ENCODE data around the gene KRTAP5-10.
"Not testable (repeated sequence)": the region's sequence is repeated elsewhere in the genome, so short reads cannot be mapped to it uniquely, and the experiment has no call there.

KRTAP5-10 gene

DNA sequence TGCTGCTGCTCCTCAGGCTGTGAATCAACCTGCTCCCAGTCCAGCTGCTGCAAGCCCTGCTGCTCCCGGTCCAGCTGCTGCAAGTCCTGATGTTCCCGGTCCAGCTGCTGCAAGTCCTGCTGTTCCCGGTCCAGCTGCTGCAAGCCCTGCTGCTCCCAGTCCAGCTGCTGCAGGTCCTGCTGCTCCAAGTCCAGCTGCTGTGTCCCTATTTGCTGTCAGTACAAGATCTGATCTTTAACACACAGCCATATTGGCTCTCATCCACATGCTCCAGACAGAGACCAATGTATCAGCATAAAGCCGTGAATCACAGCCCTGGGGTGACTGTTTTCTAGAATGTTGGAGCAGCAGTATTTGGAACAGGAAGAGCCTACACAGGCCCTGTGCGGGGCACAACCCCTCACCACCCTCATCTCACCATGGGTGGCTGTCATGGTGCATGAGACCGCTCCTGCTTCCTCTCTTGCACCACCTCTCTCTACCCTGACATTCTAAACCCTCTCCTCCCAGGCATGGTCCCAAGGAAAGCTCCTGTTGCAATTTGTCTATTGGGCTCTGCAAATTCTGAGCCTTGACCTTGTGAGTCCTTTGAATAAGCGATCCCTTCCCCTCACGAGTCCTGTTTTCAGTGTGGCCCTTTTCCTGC, 3.5 kb downstream of the KRTAP5-10 start:
- no peak overlapping the region for H3K4me3 ChIP-seq (replicated peaks; ENCODE audit: insufficient read depth, low read length)
- TF ChIP-seq POLR2AphosphoS5 (IDR thresholded peaks at IDR 0.05; ENCODE audit: low read depth) (no peak), REST (IDR thresholded peaks at IDR 0.05; ENCODE audit: insufficient replicate concordance, low read depth) (no peak), GABPA (IDR thresholded peaks at IDR 0.05; ENCODE audit: low read depth) (no peak)
- TF ChIP-seq, protein P1, sequence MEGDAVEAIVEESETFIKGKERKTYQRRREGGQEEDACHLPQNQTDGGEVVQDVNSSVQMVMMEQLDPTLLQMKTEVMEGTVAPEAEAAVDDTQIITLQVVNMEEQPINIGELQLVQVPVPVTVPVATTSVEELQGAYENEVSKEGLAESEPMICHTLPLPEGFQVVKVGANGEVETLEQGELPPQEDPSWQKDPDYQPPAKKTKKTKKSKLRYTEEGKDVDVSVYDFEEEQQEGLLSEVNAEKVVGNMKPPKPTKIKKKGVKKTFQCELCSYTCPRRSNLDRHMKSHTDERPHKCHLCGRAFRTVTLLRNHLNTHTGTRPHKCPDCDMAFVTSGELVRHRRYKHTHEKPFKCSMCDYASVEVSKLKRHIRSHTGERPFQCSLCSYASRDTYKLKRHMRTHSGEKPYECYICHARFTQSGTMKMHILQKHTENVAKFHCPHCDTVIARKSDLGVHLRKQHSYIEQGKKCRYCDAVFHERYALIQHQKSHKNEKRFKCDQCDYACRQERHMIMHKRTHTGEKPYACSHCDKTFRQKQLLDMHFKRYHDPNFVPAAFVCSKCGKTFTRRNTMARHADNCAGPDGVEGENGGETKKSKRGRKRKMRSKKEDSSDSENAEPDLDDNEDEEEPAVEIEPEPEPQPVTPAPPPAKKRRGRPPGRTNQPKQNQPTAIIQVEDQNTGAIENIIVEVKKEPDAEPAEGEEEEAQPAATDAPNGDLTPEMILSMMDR (IDR thresholded peaks at IDR 0.05; ENCODE audit: insufficient read depth, low read length) = no peak
- H3K27ac ChIP-seq (replicated peaks) = no peak overlapping the region
- no peaks in the 10 kb centered on the region for H3K27me3 ChIP-seq (ENCODE audit: insufficient read depth, poor library complexity, severe bottlenecking)
- DNase-seq (ENCODE audit: low read depth in 1 of 2, low spot score in 1 of 2) = no peak

DNA sequence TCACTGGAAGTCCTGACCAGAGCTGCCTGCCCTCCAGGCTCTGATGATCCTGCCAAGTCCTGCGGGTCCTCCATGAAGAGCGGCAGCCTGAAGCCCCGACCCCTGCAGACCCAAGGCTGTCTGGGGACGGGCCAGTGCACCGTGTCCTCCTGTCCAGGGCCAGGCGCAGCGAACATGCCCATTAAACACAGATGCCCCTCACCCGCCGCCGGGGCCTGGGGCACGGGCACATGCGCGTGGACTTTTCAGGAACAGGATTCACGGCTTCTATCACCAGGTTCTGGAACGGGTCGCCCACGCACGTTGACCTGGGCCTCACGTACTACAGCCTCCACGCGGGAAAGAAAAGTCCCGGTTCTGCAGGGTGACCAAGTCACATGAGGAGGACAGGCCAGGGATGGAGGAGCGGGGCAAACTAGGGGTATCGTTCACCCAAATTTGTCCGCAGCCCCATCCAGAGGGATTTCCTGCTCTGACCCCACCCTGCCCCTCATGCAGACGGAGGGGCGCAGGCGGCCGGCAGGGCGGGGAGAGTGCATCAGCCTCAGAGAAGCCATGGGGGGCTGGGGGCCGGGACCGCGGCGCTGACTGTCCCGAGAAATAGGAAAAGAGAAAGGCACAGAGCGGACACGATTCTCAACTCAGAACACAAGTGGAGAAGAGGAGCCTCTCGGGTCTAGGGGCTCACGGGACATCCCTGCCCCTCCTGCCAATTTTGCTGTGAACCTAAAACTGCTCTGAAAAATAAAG, 5.9 kb downstream of the KRTAP5-10 start:
- H3K27ac ChIP-seq (replicated peaks); DNase-seq (ENCODE audit: low read depth in 1 of 2, low spot score in 1 of 2); H3K4me3 ChIP-seq (replicated peaks; ENCODE audit: insufficient read depth, low read length); H3K27me3 ChIP-seq (ENCODE audit: insufficient read depth, poor library complexity, severe bottlenecking): not testable (repeated sequence)

DNA sequence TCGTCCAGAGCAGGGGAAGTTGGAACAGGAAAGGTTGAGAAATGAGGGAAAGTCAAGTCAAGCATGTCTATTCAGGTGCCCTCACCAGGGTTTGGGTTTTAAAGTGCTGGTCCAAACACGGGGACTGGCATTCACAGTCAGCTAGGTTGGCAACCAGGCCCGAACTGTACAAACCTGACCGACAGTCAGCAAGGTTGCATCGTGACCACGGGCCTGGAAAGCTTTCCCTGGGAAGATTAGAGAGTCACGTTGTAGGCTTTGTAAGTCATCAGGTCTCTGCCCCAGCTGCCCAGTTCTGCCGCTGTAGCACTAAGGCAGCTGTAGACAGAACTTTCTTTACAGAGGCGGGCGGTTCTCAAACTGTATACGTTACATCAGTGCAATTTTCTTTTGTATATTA, 7.4 kb downstream of the KRTAP5-10 start:
- Histone ChIP-seq H3K4me3 (replicated peaks; ENCODE audit: insufficient read depth, low read length) (no peak overlapping the region), H3K27ac (replicated peaks) (no peak overlapping the region), H3K27me3 (ENCODE audit: insufficient read depth, poor library complexity, severe bottlenecking) (no peaks in the 10 kb centered on the region)
- no peak for DNase-seq (ENCODE audit: low read depth in 1 of 2, low spot score in 1 of 2)
- TF ChIP-seq SPI1 (IDR thresholded peaks at IDR 0.05; ENCODE audit: borderline replicate concordance, low read depth) (no peak), GABPA (IDR thresholded peaks at IDR 0.05; ENCODE audit: low read depth) (no peak), POLR2AphosphoS5 (IDR thresholded peaks at IDR 0.05; ENCODE audit: low read depth) (no peak), REST (IDR thresholded peaks at IDR 0.05; ENCODE audit: insufficient replicate concordance, low read depth) (no peak)
- TF ChIP-seq, protein P1 (IDR thresholded peaks at IDR 0.05; ENCODE audit: insufficient read depth, low read length) = no peak

- TF ChIP-seq, protein P1 (IDR thresholded peaks at IDR 0.05; ENCODE audit: insufficient read depth, low read length) = no peak
- TF ChIP-seq REST (IDR thresholded peaks at IDR 0.05; ENCODE audit: insufficient replicate concordance, low read depth) (no peak), POLR2AphosphoS5 (IDR thresholded peaks at IDR 0.05; ENCODE audit: low read depth) (no peak), GABPA (IDR thresholded peaks at IDR 0.05; ENCODE audit: low read depth) (no peak), SPI1 (IDR thresholded peaks at IDR 0.05; ENCODE audit: borderline replicate concordance, low read depth) (no peak)
- Histone ChIP-seq H3K4me3 (replicated peaks; ENCODE audit: insufficient read depth, low read length) (no peak overlapping the region), H3K27ac (replicated peaks) (no peak overlapping the region), H3K27me3 (ENCODE audit: insufficient read depth, poor library complexity, severe bottlenecking) (no peaks in the 10 kb centered on the region)
- DNase-seq (ENCODE audit: low read depth in 1 of 2, low spot score in 1 of 2) = no peak
These were observed 9.1 kb downstream of the KRTAP5-10 start for GRCh38 chr11:71574418-71574817.
